Astrocyte (in vitro differentiated cells and primary cell): Measurements from ENCODE around the gene UBAP1.

ENCODE experiments used
- CTCF ChIP-seq: IDR thresholded peaks from 2 replicates; pipeline ENCODE4 v1.5.1; 2011; ENCODE audit warnings: low read depth, mild to moderate bottlenecking, inconsistent platforms, low read length, moderate library complexity; ENCODE audit not compliant: insufficient read depth
- EZH2 ChIP-seq: IDR thresholded peaks from 2 replicates; pipeline ENCODE4 v1.6.1; 2012; ENCODE audit warnings: mild to moderate bottlenecking, low read length, inconsistent platforms; ENCODE audit not compliant: insufficient read depth

GRCh38 chr9:34272101-34272541 is 93.3 kb downstream of the UBAP1 start:
- TF ChIP-seq CTCF (no peak), EZH2 (no peak)
